ENCODE measurements around the gene NANOS2. TPM values are rescaled to one million over a fixed set of nuclear protein-coding genes. Genes with fewer than 3 reads are reported as not detected.

The NANOS2 gene
- total RNA-seq, 1 experiment from 2014 or later: not detected

- no peaks in the 10 kb centered on the region for H3K9me2 ChIP-seq (ENCODE audit: insufficient read depth)
- ChIA-PET POLR2A (ENCODE audit: unreplicated experiment) (no interaction called here), CTCF (no interaction called here)
- no peak overlapping the region; the same call in 1 of the 2 replicates for H2AFZ ChIP-seq
- peaks cover 2% of the 10 kb centered on the region; the same call in 1 of the 2 replicates for H3K27me3 ChIP-seq (ENCODE audit: insufficient read depth, low read depth)
- TF ChIP-seq EZH2 (IDR thresholded peaks at IDR 0.05; ENCODE audit: low read depth): no peak
- no peak for TF ChIP-seq CTCF (conservative IDR thresholded peaks at IDR 0.05)
- no peaks in the 10 kb centered on the region for H3K36me3 ChIP-seq (ENCODE audit: low read depth)
- H3K4me2 ChIP-seq: no peak overlapping the region; the same call in 1 of the 2 replicates
- no peak overlapping the region for H3K4me3 ChIP-seq
- H3K4me1 ChIP-seq (replicated peaks; ENCODE audit: insufficient read depth): peaks cover 13% of the 10 kb centered on the region
- peak in 1 of 2 experiments; percentile 82 for DNase-seq
- H3F3A ChIP-seq (ENCODE audit: insufficient read depth, low read depth): peaks cover 23% of the 10 kb centered on the region
- H4K20me1 ChIP-seq (ENCODE audit: insufficient read depth): no peaks in the 10 kb centered on the region
- no peaks in the 10 kb centered on the region for H3K79me2 ChIP-seq (ENCODE audit: low read depth)
- no peak overlapping the region for H3K27ac ChIP-seq
- intact Hi-C loops (cut with micrococcal nuclease; ENCODE audit: unreplicated experiment): no loop called here
- no TSS peak for BruUV-seq (replicated peaks)
- H3K9me3 ChIP-seq (ENCODE audit: insufficient read depth, low read depth): no peaks in the 10 kb centered on the region
These were observed 10.4 kb upstream of the NANOS2 start for GRCh38 chr19:45924891-45925447.

- ChIA-PET CTCF (no interaction called here), POLR2A (ENCODE audit: unreplicated experiment) (no interaction called here)
- peaks cover 9% of the 10 kb centered on the region for H3K4me1 ChIP-seq (replicated peaks; ENCODE audit: insufficient read depth)
- H3K79me2 ChIP-seq (ENCODE audit: low read depth): no peaks in the 10 kb centered on the region
- intact Hi-C loops (cut with micrococcal nuclease; ENCODE audit: unreplicated experiment): no loop called here
- BruUV-seq (replicated peaks): no TSS peak
- H4K20me1 ChIP-seq (ENCODE audit: insufficient read depth): no peaks in the 10 kb centered on the region
- H3K9me3 ChIP-seq (ENCODE audit: insufficient read depth, low read depth): no peaks in the 10 kb centered on the region
- peaks cover 28% of the 10 kb centered on the region for H3F3A ChIP-seq (ENCODE audit: insufficient read depth, low read depth)
- H2AFZ ChIP-seq: no peak overlapping the region
- TF ChIP-seq CTCF (conservative IDR thresholded peaks at IDR 0.05): no peak; the same call in 1 of the 2 replicates
- no peak for TF ChIP-seq EZH2 (IDR thresholded peaks at IDR 0.05; ENCODE audit: low read depth)
- no peak overlapping the region for H3K4me2 ChIP-seq
- H3K4me3 ChIP-seq: no peak overlapping the region
- H3K36me3 ChIP-seq (ENCODE audit: low read depth): no peaks in the 10 kb centered on the region
- H3K27ac ChIP-seq: no peak overlapping the region
- no peaks in the 10 kb centered on the region for H3K27me3 ChIP-seq (ENCODE audit: insufficient read depth, low read depth)
- no peaks in the 10 kb centered on the region for H3K9me2 ChIP-seq (ENCODE audit: insufficient read depth)
- DNase-seq: no peak
These were observed 7.7 kb upstream of the NANOS2 start for GRCh38 chr19:45922281-45922680.

GRCh38 chr19:45920458-45920857 is 5.9 kb upstream of the NANOS2 start:
- H3K4me2 ChIP-seq: no peak overlapping the region
- POLR2A ChIA-PET (ENCODE audit: unreplicated experiment): no interaction called here
- no peak overlapping the region for H3K4me3 ChIP-seq
- no peaks in the 10 kb centered on the region for H3K9me3 ChIP-seq (ENCODE audit: insufficient read depth, low read depth)
- no peaks in the 10 kb centered on the region for H3K9me2 ChIP-seq (ENCODE audit: insufficient read depth)
- H3F3A ChIP-seq (ENCODE audit: insufficient read depth, low read depth): peaks cover 23% of the 10 kb centered on the region
- H3K79me2 ChIP-seq (ENCODE audit: low read depth): no peaks in the 10 kb centered on the region
- H4K20me1 ChIP-seq (ENCODE audit: insufficient read depth): no peaks in the 10 kb centered on the region
- TF ChIP-seq EZH2 (IDR thresholded peaks at IDR 0.05; ENCODE audit: low read depth) (no peak), CTCF (conservative IDR thresholded peaks at IDR 0.05) (no peak)
- H3K27ac ChIP-seq: no peak overlapping the region
- H3K4me1 ChIP-seq (replicated peaks; ENCODE audit: insufficient read depth): peaks cover 12% of the 10 kb centered on the region
- H3K27me3 ChIP-seq (ENCODE audit: insufficient read depth, low read depth): no peaks in the 10 kb centered on the region
- intact Hi-C loops (cut with micrococcal nuclease; ENCODE audit: unreplicated experiment): no loop called here
- H2AFZ ChIP-seq: no peak overlapping the region
- CTCF ChIA-PET: interaction anchor here (0.7 kb wide), 1 partner anchor 67 kb away, joined by 5 read pairs; no protein-coding TSS in a partner anchor
- BruUV-seq (replicated peaks): no TSS peak
- no peaks in the 10 kb centered on the region for H3K36me3 ChIP-seq (ENCODE audit: low read depth)
- no peak for DNase-seq

All from PC-9 (cell line).